Superior temporal gyrus (tissue), 1 donor: ENCODE measurements around the gene TRIM29.

Source experiments
- DNase-seq: peaks from one replicate; pipeline ENCODE4 v3.0.0-alpha.2; 2016; ENCODE audit errors: extremely low spot score

Gene TRIM29

GRCh38 chr11:120061761-120062560 lies 76.0 kb downstream of the TRIM29 start:
- DNase-seq: peak; percentile 52
